IMR-90 (cell line): ENCODE results near the gene RWDD1. TPM values are rescaled to one million over a fixed set of nuclear protein-coding genes. Genes with fewer than 3 reads are reported as not detected.

Experiments used
- ATAC-seq: fragments of 200-7000 bp; cut with Tn5 transposase; 2 replicates; pipeline ENCODE4 v1.9.1; 2020; ENCODE audit warnings: low read depth, mild to moderate bottlenecking, moderate library complexity
- BruUV-seq: library from RNA; stranded (reverse); fragments of 400-500 nt; replicated peaks from 2 replicates; lab custom pipeline; 2021; lab: Mats Ljungman, UMichigan
- CTCF ChIA-PET: fragments of 300-600 bp; formaldehyde crosslinking; extraction: SDS; loops from one replicate; lab custom pipeline; 2021; ENCODE audit warnings: antibody characterized with exemption; lab: Yijun Ruan, JAX
- POLR2A ChIA-PET: fragments of 300-600 bp; sonication (Branson Sonifier 250); formaldehyde crosslinking; loops from one replicate; lab custom pipeline; 2022; ENCODE audit warnings: antibody characterized with exemption; ENCODE audit not compliant: unreplicated experiment; lab: Charles Lee
- DNase-seq: peaks from one replicate; pipeline ENCODE4 v3.0.0; 2013
- H2AFZ ChIP-seq: replicated peaks from 2 replicates; pipeline ENCODE3; 2013; ENCODE audit warnings: low read length, mild to moderate bottlenecking; ENCODE audit not compliant: poor library complexity
- H2AK5ac ChIP-seq: 2 replicates; pipeline ENCODE4 v1.6.1; 2013; ENCODE audit warnings: low read depth, low read length, inconsistent platforms
- H2AK9ac ChIP-seq: replicated peaks from 2 replicates; pipeline ENCODE3; 2013; ENCODE audit warnings: mild to moderate bottlenecking, low read depth, low read length, moderate library complexity; ENCODE audit not compliant: poor library complexity
- H2BK120ac ChIP-seq: 2 replicates; pipeline ENCODE4 v1.6.1; 2013; ENCODE audit warnings: low read depth, low read length, inconsistent platforms
- H2BK15ac ChIP-seq: 3 replicates; pipeline ENCODE4 v1.6.1; 2013; ENCODE audit warnings: low read depth, low read length, inconsistent platforms
- H2BK20ac ChIP-seq: 2 replicates; pipeline ENCODE4 v1.6.1; 2013; ENCODE audit warnings: low read depth, mild to moderate bottlenecking, inconsistent platforms, low read length, moderate library complexity
- H2BK5ac ChIP-seq: 2 replicates; pipeline ENCODE4 v1.6.1; 2013; ENCODE audit warnings: mild to moderate bottlenecking, low read depth, low read length, inconsistent platforms; ENCODE audit not compliant: poor library complexity, severe bottlenecking
- H3K14ac ChIP-seq: replicated peaks from 2 replicates; pipeline ENCODE4 v1.6.1; 2013; ENCODE audit warnings: low read depth, low read length, inconsistent platforms
- H3K18ac ChIP-seq: 2 replicates; pipeline ENCODE4 v1.6.1; 2013; ENCODE audit warnings: low read depth, low read length, control low read depth
- H3K23ac ChIP-seq: 2 replicates; pipeline ENCODE4 v1.6.1; 2013; ENCODE audit warnings: low read depth, low read length, inconsistent platforms
- H3K27ac ChIP-seq: 2 replicates; pipeline ENCODE4 v1.5.1; 2013; ENCODE audit warnings: mild to moderate bottlenecking, control low read depth, low read length; ENCODE audit not compliant: insufficient read depth
- H3K27me3 ChIP-seq: 2 replicates; pipeline ENCODE4 v1.6.1; 2013; ENCODE audit warnings: low read length; ENCODE audit not compliant: control insufficient read depth, insufficient read depth
- H3K36me3 ChIP-seq: 2 replicates; pipeline ENCODE4 v1.6.1; 2013; ENCODE audit warnings: low read length, mixed read lengths; ENCODE audit not compliant: control insufficient read depth, insufficient read depth
- H3K4ac ChIP-seq: 2 replicates; pipeline ENCODE4 v1.6.1; 2013; ENCODE audit warnings: low read depth, low read length, inconsistent platforms
- H3K4me1 ChIP-seq: 2 replicates; pipeline ENCODE4 v1.6.1; 2013; ENCODE audit warnings: low read length, mixed read lengths; ENCODE audit not compliant: control insufficient read depth, insufficient read depth
- H3K4me2 ChIP-seq: 2 replicates; pipeline ENCODE4 v1.6.1; 2013; ENCODE audit warnings: low read depth, mild to moderate bottlenecking, control low read depth, low read length, moderate library complexity
- H3K4me3 ChIP-seq: 2 replicates; pipeline ENCODE4 v1.5.1; 2013; ENCODE audit warnings: low read depth, mild to moderate bottlenecking, control low read depth, low read length, moderate library complexity; ENCODE audit not compliant: insufficient read depth
- H3K56ac ChIP-seq: 2 replicates; pipeline ENCODE4 v1.6.1; 2013; ENCODE audit warnings: low read length, inconsistent platforms; ENCODE audit not compliant: insufficient read depth; ENCODE audit errors: extremely low read depth
- H3K79me1 ChIP-seq, 2 experiments: 2 replicates each; pipeline ENCODE4 v1.6.1; 2013; ENCODE audit warnings: low read length in 2 of 2, inconsistent platforms in 1 of 2, low read depth in 1 of 2
- H3K9ac ChIP-seq: 2 replicates; pipeline ENCODE4 v1.6.1; 2013; ENCODE audit warnings: low read depth, low read length, control low read depth
- H3K9me1 ChIP-seq: 2 replicates; pipeline ENCODE4 v1.6.1; 2013; ENCODE audit warnings: low read length, inconsistent platforms; ENCODE audit not compliant: insufficient read depth
- H3K9me3 ChIP-seq: 2 replicates; pipeline ENCODE4 v1.6.1; 2013; ENCODE audit warnings: low read length; ENCODE audit not compliant: control insufficient read depth, insufficient read depth
- H4K20me1 ChIP-seq: 2 replicates; pipeline ENCODE4 v1.6.1; 2013; ENCODE audit warnings: low read length, inconsistent platforms; ENCODE audit not compliant: insufficient read depth
- H4K5ac ChIP-seq: 2 replicates; pipeline ENCODE4 v1.6.1; 2013; ENCODE audit warnings: mild to moderate bottlenecking, low read depth, low read length, control low read depth
- H4K8ac ChIP-seq, 2 experiments: 2 replicates each; pipeline ENCODE4 v1.6.1; 2013; ENCODE audit warnings: low read depth in 2 of 2, low read length in 2 of 2, control low read depth in 1 of 2, inconsistent platforms in 1 of 2
- H4K91ac ChIP-seq: 2 replicates; pipeline ENCODE4 v1.6.1; 2013; ENCODE audit warnings: low read depth, low read length, inconsistent platforms; ENCODE audit not compliant: insufficient read depth
- CEBPB ChIP-seq: IDR thresholded peaks from 2 replicates; pipeline ENCODE4 v1.6.1; 2012; ENCODE audit warnings: low read depth, low read length, improper control_type of control experiment
- CHD1 ChIP-seq: IDR thresholded peaks from 2 replicates; pipeline ENCODE4 v1.6.1; 2012; ENCODE audit warnings: low read depth, low read length, improper control_type of control experiment
- FOS ChIP-seq: fragments of 150-350 bp; IDR thresholded peaks from 2 replicates; pipeline ENCODE4 v1.6.1; 2016; ENCODE audit warnings: low read depth, low read length
- MAFK ChIP-seq: IDR thresholded peaks from 2 replicates; pipeline ENCODE4 v1.6.1; 2012; ENCODE audit warnings: low read depth, low read length, improper control_type of control experiment
- MAZ ChIP-seq: IDR thresholded peaks from 2 replicates; pipeline ENCODE4 v1.6.1; 2012; ENCODE audit warnings: low read depth, mild to moderate bottlenecking, low read length, improper control_type of control experiment, moderate library complexity, borderline replicate concordance
- MXI1 ChIP-seq: IDR thresholded peaks from 2 replicates; pipeline ENCODE4 v1.6.1; 2012; ENCODE audit warnings: low read depth, mild to moderate bottlenecking, low read length, moderate library complexity, borderline replicate concordance
- NFE2L2 ChIP-seq: fragments of 150-350 bp; IDR thresholded peaks from 2 replicates; pipeline ENCODE4 v1.6.1; 2016; ENCODE audit warnings: low read depth, mild to moderate bottlenecking, low read length
- POLR2A ChIP-seq: IDR thresholded peaks from 2 replicates; pipeline ENCODE4 v1.6.1; 2012; ENCODE audit warnings: mild to moderate bottlenecking, low read depth, low read length
- RAD21 ChIP-seq: IDR thresholded peaks from 2 replicates; pipeline ENCODE4 v1.6.1; 2012; ENCODE audit warnings: low read length, improper control_type of control experiment
- RCOR1 ChIP-seq: IDR thresholded peaks from 2 replicates; pipeline ENCODE4 v1.6.1; 2012; ENCODE audit warnings: mild to moderate bottlenecking, low read length, improper control_type of control experiment; ENCODE audit not compliant: insufficient replicate concordance
- RFX5 ChIP-seq: IDR thresholded peaks from 2 replicates; pipeline ENCODE4 v1.8.0; 2012; ENCODE audit warnings: low read depth, mild to moderate bottlenecking, low read length, moderate library complexity
- SMC3 ChIP-seq: fragments of 150-350 bp; IDR thresholded peaks from 2 replicates; pipeline ENCODE4 v1.6.1; 2016; ENCODE audit warnings: low read depth, mild to moderate bottlenecking, antibody characterized with exemption, low read length, moderate library complexity
- USF2 ChIP-seq: fragments of 150-350 bp; IDR thresholded peaks from 2 replicates; pipeline ENCODE4 v1.6.1; 2017; ENCODE audit warnings: mild to moderate bottlenecking, antibody characterized with exemption, low read length, low read depth
- WGBS, 2 experiments: methylation state at CpG; one replicate each; pipeline versions ENCODE4 v1.1.5 to v1.1.7; 2013; ENCODE audit warnings: missing lambda C conversion rate in 2 of 2; ENCODE audit not compliant: insufficient read length in 1 of 2; ENCODE audit errors: extremely low coverage in 2 of 2; 5-methylcytosine and 5-hydroxymethylcytosine counted together
- dilution Hi-C: fragments of 300-500 bp; cut with HindIII; formaldehyde crosslinking; loops from one replicate; pipeline ENCODE4 v1.14.3; 2018; ENCODE audit warnings: low sequenced_read_pairs; ENCODE audit not compliant: unreplicated experiment
- in situ Hi-C: fragments of 300-500 bp; cut with MboI; formaldehyde crosslinking; loops from 3 replicates; pipeline ENCODE4 v1.14.3; 2019; ENCODE audit warnings: low sequenced_read_pairs, inconsistent platforms, mixed read lengths
- intact Hi-C: fragments of 100-400 bp; cut with micrococcal nuclease; formaldehyde crosslinking; loops from 2 replicates; pipeline ENCODE4 v1.10.0; 2022
- polyA plus RNA-seq, 3 experiments: library from polyadenylated mRNA; depleted of rRNA; stranded (reverse); fragments of >200 nt; gene quantifications; 2 replicates each; pipeline ENCODE4 v1.2.3, GENCODE V29; 2012; ENCODE audit warnings: low replicate concordance in 1 of 3
- total RNA-seq: library from RNA; depleted of rRNA; stranded (reverse); fragments of >200 nt; gene quantifications from 2 replicates; pipeline ENCODE4 v1.2.3, GENCODE V29; 2012
- TF ChIP-seq, protein P1 (sequence below): fragments of 150-350 bp; IDR thresholded peaks from 2 replicates; pipeline ENCODE4 v1.6.1; 2016; ENCODE audit warnings: low read depth, mild to moderate bottlenecking, low read length, moderate library complexity, borderline replicate concordance

Gene RWDD1
- total and polyA plus RNA-seq, 2 of the 4 experiments (the other 2 are of a cell fraction) = 23.6 to 92.8 TPM

DNA sequence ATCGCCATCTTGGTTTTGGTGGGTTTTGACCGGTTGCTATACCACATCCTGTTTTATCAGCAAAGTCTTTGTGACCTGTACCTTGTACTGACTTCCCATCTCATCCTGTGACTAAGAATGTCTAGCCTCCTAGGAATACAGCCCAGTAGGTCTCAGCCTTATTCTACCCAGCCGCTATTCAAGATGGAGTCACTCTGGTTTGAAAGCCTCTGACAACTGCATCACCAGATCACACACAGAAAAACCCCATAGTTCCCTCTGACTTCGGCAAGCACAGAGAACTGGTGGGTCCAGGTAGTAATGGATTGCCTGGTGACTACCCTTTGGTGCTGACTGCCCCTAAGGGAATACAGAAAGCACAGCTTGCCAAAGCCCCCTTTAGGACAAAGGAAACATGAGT is 34.6 kb downstream of the RWDD1 start:
- Histone ChIP-seq H3K79me1 (no peaks in the 10 kb centered on the region), H3K9me3 (no peaks in the 10 kb centered on the region), H4K91ac (no peak overlapping the region), H2AFZ (no peak overlapping the region), H3K9me1 (no peaks in the 10 kb centered on the region), H3K9ac (no peak overlapping the region), H3K4me2 (no peak overlapping the region), H2BK20ac (no peak overlapping the region), H4K20me1 (no peaks in the 10 kb centered on the region), H3K4me3 (no peak overlapping the region), H3K27ac (no peak overlapping the region), H3K4me1 (0 out of 2 replicates have a peak, but pooled peaks cover under 1% of the 10 kb centered on the region), H4K8ac (no peak overlapping the region), H3K23ac (no peak overlapping the region), H3K18ac (no peak overlapping the region), H4K5ac (no peak overlapping the region), H3K4ac (no peak overlapping the region), H3K14ac (no peak overlapping the region), H2BK5ac (no peak overlapping the region), H3K36me3 (no peaks in the 10 kb centered on the region; the same call in 1 of the 2 replicates), H2AK5ac (no peak overlapping the region), H3K27me3 (no peaks in the 10 kb centered on the region), H2BK120ac (no peak overlapping the region), H2BK15ac (no peak overlapping the region), H2AK9ac (no peak overlapping the region), H3K56ac (no peak overlapping the region)
- CTCF ChIA-PET = no interaction called here
- intact Hi-C loops (no loop called here), in situ Hi-C loops (no loop called here), dilution Hi-C loops (no loop called here)
- DNase-seq (no peak), ATAC-seq (no peak)
- POLR2A ChIA-PET = no interaction called here
- no TSS peak for BruUV-seq
- WGBS, 2 experiments = no CpG with 5 or more reads among the region's 4 CpGs
- TF ChIP-seq RFX5 (no peak), MXI1 (no peak), RAD21 (no peak), FOS (no peak), USF2 (no peak), POLR2A (no peak), RCOR1 (no peak), MAZ (no peak), CEBPB (no peak), SMC3 (no peak), MAFK (no peak), CHD1 (no peak), NFE2L2 (no peak)
- TF ChIP-seq, protein P1, sequence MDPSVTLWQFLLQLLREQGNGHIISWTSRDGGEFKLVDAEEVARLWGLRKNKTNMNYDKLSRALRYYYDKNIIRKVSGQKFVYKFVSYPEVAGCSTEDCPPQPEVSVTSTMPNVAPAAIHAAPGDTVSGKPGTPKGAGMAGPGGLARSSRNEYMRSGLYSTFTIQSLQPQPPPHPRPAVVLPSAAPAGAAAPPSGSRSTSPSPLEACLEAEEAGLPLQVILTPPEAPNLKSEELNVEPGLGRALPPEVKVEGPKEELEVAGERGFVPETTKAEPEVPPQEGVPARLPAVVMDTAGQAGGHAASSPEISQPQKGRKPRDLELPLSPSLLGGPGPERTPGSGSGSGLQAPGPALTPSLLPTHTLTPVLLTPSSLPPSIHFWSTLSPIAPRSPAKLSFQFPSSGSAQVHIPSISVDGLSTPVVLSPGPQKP = no peak
